HEK293T (cell line): Measurements from ENCODE around the gene MVB12B.

Source experiments
- BHLHE40 ChIP-seq: fragments of 450-650 bp; IDR thresholded peaks from 2 replicates; pipeline ENCODE4 v1.6.1; 2016; ENCODE audit warnings: mild to moderate bottlenecking, moderate library complexity, borderline replicate concordance
- FOXM1 ChIP-seq: fragments of 450-650 bp; IDR thresholded peaks from 2 replicates; pipeline ENCODE4 v1.6.1; 2017; ENCODE audit warnings: mild to moderate bottlenecking, borderline replicate concordance
- SUZ12 ChIP-seq: fragments of 450-650 bp; IDR thresholded peaks from 2 replicates; pipeline ENCODE4 v1.6.1; 2016; ENCODE audit warnings: mild to moderate bottlenecking
- ZNF384 ChIP-seq: fragments of 450-650 bp; IDR thresholded peaks from 2 replicates; pipeline ENCODE4 v1.6.1; 2016

- TF ChIP-seq ZNF384 (no peak), SUZ12 (no peak), FOXM1 (no peak), BHLHE40 (no peak)
These were observed 176.9 kb downstream of the MVB12B start for GRCh38 chr9:126503333-126504085.
